Astrocyte of the cerebellum (primary cell): Measurements from ENCODE around the gene RAB20.

ENCODE experiments used
- DNase-seq: peaks from one replicate; pipeline ENCODE4 v3.0.0-alpha.2; 2011; ENCODE audit warnings: low read depth
- H3K4me3 ChIP-seq: 2 replicates; pipeline ENCODE4 v1.5.1; 2011; ENCODE audit warnings: mild to moderate bottlenecking, low read depth, low read length, moderate library complexity
- in situ Hi-C: cut with HindIII; loops from 2 replicates; pipeline ENCODE4 v1.10.0; 2017; ENCODE audit warnings: low sequenced_read_pairs
- TF ChIP-seq, protein P1 (sequence below): IDR thresholded peaks from 2 replicates; pipeline ENCODE4 v1.5.1; 2012; ENCODE audit warnings: low read length, low read depth, moderate library complexity, mild to moderate bottlenecking; ENCODE audit errors: missing control alignments

RAB20 gene

DNA sequence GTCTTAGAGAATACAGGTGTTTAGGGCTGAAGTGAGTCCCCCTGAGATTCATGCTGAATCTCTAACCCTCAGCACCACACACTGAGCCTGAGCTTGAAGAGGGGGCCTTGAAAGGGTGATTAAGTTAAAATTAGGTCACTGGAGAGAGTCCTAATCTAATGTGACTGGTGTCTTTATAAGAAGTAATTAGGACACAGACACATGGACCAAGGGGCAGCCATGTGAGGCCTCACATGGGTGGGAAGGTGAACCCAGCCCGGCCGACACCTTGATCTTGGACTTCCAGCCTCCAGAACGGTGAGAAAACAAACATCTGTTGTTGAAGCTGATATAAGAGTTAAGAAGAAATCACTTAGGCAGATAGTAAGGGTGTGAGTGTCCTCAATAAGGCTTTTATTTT lies 7.1 kb upstream of the RAB20 start:
- no peak overlapping the region for H3K4me3 ChIP-seq
- in situ Hi-C loops = no loop called here
- DNase-seq = no peak
- TF ChIP-seq, protein P1, sequence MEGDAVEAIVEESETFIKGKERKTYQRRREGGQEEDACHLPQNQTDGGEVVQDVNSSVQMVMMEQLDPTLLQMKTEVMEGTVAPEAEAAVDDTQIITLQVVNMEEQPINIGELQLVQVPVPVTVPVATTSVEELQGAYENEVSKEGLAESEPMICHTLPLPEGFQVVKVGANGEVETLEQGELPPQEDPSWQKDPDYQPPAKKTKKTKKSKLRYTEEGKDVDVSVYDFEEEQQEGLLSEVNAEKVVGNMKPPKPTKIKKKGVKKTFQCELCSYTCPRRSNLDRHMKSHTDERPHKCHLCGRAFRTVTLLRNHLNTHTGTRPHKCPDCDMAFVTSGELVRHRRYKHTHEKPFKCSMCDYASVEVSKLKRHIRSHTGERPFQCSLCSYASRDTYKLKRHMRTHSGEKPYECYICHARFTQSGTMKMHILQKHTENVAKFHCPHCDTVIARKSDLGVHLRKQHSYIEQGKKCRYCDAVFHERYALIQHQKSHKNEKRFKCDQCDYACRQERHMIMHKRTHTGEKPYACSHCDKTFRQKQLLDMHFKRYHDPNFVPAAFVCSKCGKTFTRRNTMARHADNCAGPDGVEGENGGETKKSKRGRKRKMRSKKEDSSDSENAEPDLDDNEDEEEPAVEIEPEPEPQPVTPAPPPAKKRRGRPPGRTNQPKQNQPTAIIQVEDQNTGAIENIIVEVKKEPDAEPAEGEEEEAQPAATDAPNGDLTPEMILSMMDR = no peak

- no peak overlapping the region for H3K4me3 ChIP-seq
- no peak for DNase-seq
- TF ChIP-seq, protein P1 = no peak
- in situ Hi-C loops = no loop called here
Measured at GRCh38 chr13:110566171-110566570, 4.6 kb upstream of the RAB20 start.

- TF ChIP-seq, protein P1 = no peak
- H3K4me3 ChIP-seq = no peak overlapping the region
- in situ Hi-C loops = no loop called here
- DNase-seq = no peak
Measured at GRCh38 chr13:110565296-110565695, 3.8 kb upstream of the RAB20 start.

DNA sequence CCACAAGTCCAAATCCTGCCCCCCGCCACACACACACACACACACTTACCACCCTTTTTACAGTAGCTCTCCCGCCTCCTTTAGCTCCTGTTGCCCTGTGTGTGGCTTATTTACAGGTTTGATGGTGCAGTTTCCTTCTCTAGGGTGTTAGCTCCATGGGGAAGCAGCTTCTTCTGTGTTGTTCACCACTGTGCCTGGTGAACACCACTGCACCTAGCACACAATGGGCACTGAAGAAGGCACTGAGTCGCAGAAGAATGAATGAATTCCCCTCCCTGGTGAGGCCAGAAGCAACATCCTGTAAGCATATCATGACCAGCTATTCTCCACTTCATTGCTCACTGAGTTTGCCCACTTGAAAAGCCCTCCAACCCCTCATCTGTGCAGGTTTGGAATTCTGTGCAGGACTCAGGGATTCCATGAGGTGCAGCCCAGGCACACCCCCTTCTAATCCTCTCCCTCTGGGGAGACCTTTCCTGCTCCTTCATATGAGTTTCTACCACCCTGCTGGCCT lies 3.0 kb upstream of the RAB20 start:
- no peak for DNase-seq
- TF ChIP-seq, protein P1 = no peak
- in situ Hi-C loops = no loop called here
- no peak overlapping the region for H3K4me3 ChIP-seq

- in situ Hi-C loops = no loop called here
Measured at GRCh38 chr13:110563463-110563774, 1.9 kb upstream of the RAB20 start.

DNA sequence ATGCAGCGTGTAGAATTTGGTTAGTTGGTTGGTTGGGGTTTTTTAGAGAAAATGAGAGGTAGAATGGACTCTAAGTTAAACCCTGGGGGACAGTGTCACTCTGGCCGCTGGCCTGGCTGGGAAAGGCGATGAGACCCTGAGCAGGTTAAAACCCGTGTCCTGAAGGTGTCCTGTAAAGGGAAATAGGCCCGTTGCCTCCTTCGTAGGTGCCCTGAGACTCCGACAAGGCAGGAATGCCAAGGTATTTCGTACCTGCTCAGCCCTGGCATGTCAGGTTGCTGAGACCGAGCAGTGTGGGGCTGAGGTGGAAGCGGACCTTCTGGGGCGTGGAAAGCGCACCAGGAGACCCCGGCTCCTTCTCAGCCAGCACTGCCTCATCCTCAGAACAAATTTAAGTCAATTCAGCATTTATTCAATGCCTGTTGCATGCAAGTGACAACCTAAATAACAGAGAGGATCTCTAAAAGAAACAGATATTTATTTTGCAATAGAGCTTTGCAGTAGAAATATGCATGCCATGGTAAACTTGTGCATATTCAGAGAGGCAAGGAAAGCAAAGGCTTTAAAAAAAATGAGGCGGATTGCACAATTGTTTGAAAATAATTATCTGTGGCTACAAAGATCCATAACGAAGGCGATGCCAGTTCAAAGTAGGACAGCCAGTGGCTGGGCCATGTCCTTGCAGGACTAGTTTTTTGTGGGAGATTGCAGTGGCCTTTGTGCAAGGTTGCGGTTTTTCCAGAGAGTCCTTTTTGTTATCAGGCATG lies 1.4 kb upstream of the RAB20 start:
- DNase-seq = no peak
- in situ Hi-C loops = no loop called here
- TF ChIP-seq, protein P1 = no peak
- H3K4me3 ChIP-seq = no peak overlapping the region

More at GRCh38 chr13:110563463-110563774, 1.9 kb upstream of the RAB20 start:
- TF ChIP-seq, protein P1 = no peak
- DNase-seq = no peak
- no peak overlapping the region for H3K4me3 ChIP-seq
